Esophagus muscularis mucosa (tissue), 4 donors: ENCODE results near the gene HNF1A. TPM values are rescaled to one million over a fixed set of nuclear protein-coding genes. Genes with fewer than 3 reads are reported as not detected.
"Not testable (repeated sequence)": the region's sequence is repeated elsewhere in the genome, so short reads cannot be mapped to it uniquely, and the experiment has no call there.

Experiments
- DNase-seq: peaks from one replicate; pipeline ENCODE4 v3.0.0-alpha.2; 2017; ENCODE audit errors: extremely low spot score
- H3K27ac ChIP-seq, 4 donors: fragments of 200-600 bp; sonication (generic); replicated peaks in 1 of 4; 1 replicate in 3 of 4; 2 replicates in 1 of 4; pipeline ENCODE4 v1.5.1; 2016 to 2019; ENCODE audit warnings: mild to moderate bottlenecking in 1 of 4
- H3K27me3 ChIP-seq, 4 donors: fragments of 200-600 bp; sonication (generic); one replicate each; pipeline versions ENCODE4 v1.5.1 to v1.6.0; 2016 to 2019
- H3K36me3 ChIP-seq, 4 donors: fragments of 200-600 bp; sonication (generic); one replicate each; pipeline ENCODE4 v1.5.1; 2016 to 2019
- H3K4me1 ChIP-seq, 4 donors: fragments of 200-600 bp; sonication (generic); one replicate each; pipeline ENCODE4 v1.5.1; 2016 to 2019
- H3K4me3 ChIP-seq, 4 donors: fragments of 200-600 bp; sonication (generic); 1 replicate in 2 of 4; 2 replicates in 2 of 4; pipeline ENCODE4 v1.5.1; 2016 to 2019; ENCODE audit warnings: mild to moderate bottlenecking in 4 of 4, moderate library complexity in 1 of 4
- H3K9me3 ChIP-seq, 4 donors: fragments of 200-600 bp; sonication (generic); 1 replicate in 3 of 4; 2 replicates in 1 of 4; pipeline ENCODE4 v1.5.1; 2016 to 2019
- CTCF ChIP-seq, 3 experiments: fragments of 200-600 bp in 2 of 3; fragments of 450-650 bp in 1 of 3; sonication (generic) in 2 of 3; IDR thresholded peaks; one replicate each; pipeline ENCODE4 v1.5.1; 2017 to 2019; ENCODE audit warnings: antibody characterized with exemption in 3 of 3, mild to moderate bottlenecking in 2 of 3, moderate library complexity in 1 of 3
- EP300 ChIP-seq: sonication (generic); formaldehyde crosslinking; IDR thresholded peaks from one replicate; pipeline ENCODE4 v1.6.1; 2017; ENCODE audit warnings: antibody characterized with exemption
- POLR2A ChIP-seq: fragments of 450-650 bp; IDR thresholded peaks from one replicate; pipeline ENCODE4 v1.6.1; 2017; ENCODE audit warnings: antibody characterized with exemption, moderate library complexity, mild to moderate bottlenecking, low read depth
- POLR2AphosphoS5 ChIP-seq, 2 donors: sonication (generic); formaldehyde crosslinking; IDR thresholded peaks; one replicate each; pipeline ENCODE4 v1.6.1; 2017; ENCODE audit warnings: antibody characterized with exemption in 2 of 2
- WGBS: methylation state at CpG from one replicate; pipeline ENCODE4 v1.1.5; 2018; 5-methylcytosine and 5-hydroxymethylcytosine counted together
- intact Hi-C: fragments of 100-400 bp; cut with DNase I; formaldehyde crosslinking; loops from one replicate; pipeline ENCODE4 v1.15.1; 2023
- total RNA-seq, 4 donors: library from RNA; depleted of rRNA; stranded (reverse); fragments of >200 nt; gene quantifications; one replicate each; pipeline versions ENCODE4 v1.1.0 to v1.2.1, GENCODE V29; 2016

The HNF1A gene
- total RNA-seq, 4 donors from 2014 or later = not detected

- 50% methylated on average over 9 of the region's 9 CpGs for WGBS
- no peak for DNase-seq
- intact Hi-C loops = no loop called here
These were observed 33.6 kb upstream of the HNF1A start for GRCh38 chr12:120944645-120945217.

GRCh38 chr12:120945516-120945915 lies 32.8 kb upstream of the HNF1A start:
- H3K9me3 ChIP-seq, H3K27me3 ChIP-seq, H3K4me3 ChIP-seq, H3K36me3 ChIP-seq, H3K4me1 ChIP-seq, DNase-seq, H3K27ac ChIP-seq, intact Hi-C loops: not testable (repeated sequence)
- WGBS = 84% methylated on average over 6 of the region's 6 CpGs

More at GRCh38 chr12:120944645-120945217, 33.6 kb upstream of the HNF1A start:
- no peaks in the 10 kb centered on the region for H3K27me3 ChIP-seq
- no peak for TF ChIP-seq POLR2A
- peak; percentile 48 to 72 (median 52) for TF ChIP-seq CTCF (IDR thresholded peaks at IDR 0.05)
- TF ChIP-seq POLR2AphosphoS5 (IDR thresholded peaks at IDR 0.05) = no peak
- no peaks in the 10 kb centered on the region for H3K36me3 ChIP-seq
- H3K4me3 ChIP-seq = no peak overlapping the region
- no peaks in the 10 kb centered on the region for H3K4me1 ChIP-seq
- no peak overlapping the region for H3K27ac ChIP-seq
- no peaks in the 10 kb centered on the region for H3K9me3 ChIP-seq

- not testable (repeated sequence) for H3K4me1 ChIP-seq
These were observed 28.0 kb upstream of the HNF1A start for GRCh38 chr12:120950260-120950799.

GRCh38 chr12:120950807-120951206 lies 27.5 kb upstream of the HNF1A start:
- Histone ChIP-seq H3K27me3 (no peaks in the 10 kb centered on the region), H3K4me3 (no peak overlapping the region), H3K9me3 (no peaks in the 10 kb centered on the region), H3K36me3 (no peaks in the 10 kb centered on the region), H3K27ac (no peak overlapping the region), H3K4me1 (no peaks in the 10 kb centered on the region)
- 94% methylated on average over 5 of the region's 5 CpGs for WGBS
- no peak for TF ChIP-seq POLR2AphosphoS5 (IDR thresholded peaks at IDR 0.05)
- no peak for TF ChIP-seq CTCF (IDR thresholded peaks at IDR 0.05)
- TF ChIP-seq EP300 = no peak
- TF ChIP-seq POLR2A = no peak
- DNase-seq = no peak
- intact Hi-C loops = no loop called here

More at GRCh38 chr12:120950260-120950799, 28.0 kb upstream of the HNF1A start:
- H3K27ac ChIP-seq, DNase-seq, H3K4me3 ChIP-seq, intact Hi-C loops, H3K9me3 ChIP-seq, H3K36me3 ChIP-seq, H3K27me3 ChIP-seq: not testable (repeated sequence)
- WGBS = over 99% methylated on average over 24 of the region's 31 CpGs

- Histone ChIP-seq H3K9me3 (no peaks in the 10 kb centered on the region), H3K4me1 (no peaks in the 10 kb centered on the region), H3K4me3 (no peak overlapping the region), H3K27me3 (peaks cover 0 to 3% (median 0%) of the 10 kb centered on the region in 4 donors), H3K27ac (no peak overlapping the region), H3K36me3 (no peaks in the 10 kb centered on the region)
- WGBS = 60% methylated on average over 2 of the region's 4 CpGs
- TF ChIP-seq EP300 (no peak), POLR2AphosphoS5 (IDR thresholded peaks at IDR 0.05) (no peak), CTCF (IDR thresholded peaks at IDR 0.05) (no peak), POLR2A (no peak)
- intact Hi-C loops = no loop called here
- no peak for DNase-seq
These were observed 23.1 kb upstream of the HNF1A start for GRCh38 chr12:120955232-120955631.
